ENCODE measurements around the gene AGAP9.
"Not testable (repeated sequence)": the region's sequence is repeated elsewhere in the genome, so short reads cannot be mapped to it uniquely, and the experiment has no call there.

The AGAP9 gene

DNA sequence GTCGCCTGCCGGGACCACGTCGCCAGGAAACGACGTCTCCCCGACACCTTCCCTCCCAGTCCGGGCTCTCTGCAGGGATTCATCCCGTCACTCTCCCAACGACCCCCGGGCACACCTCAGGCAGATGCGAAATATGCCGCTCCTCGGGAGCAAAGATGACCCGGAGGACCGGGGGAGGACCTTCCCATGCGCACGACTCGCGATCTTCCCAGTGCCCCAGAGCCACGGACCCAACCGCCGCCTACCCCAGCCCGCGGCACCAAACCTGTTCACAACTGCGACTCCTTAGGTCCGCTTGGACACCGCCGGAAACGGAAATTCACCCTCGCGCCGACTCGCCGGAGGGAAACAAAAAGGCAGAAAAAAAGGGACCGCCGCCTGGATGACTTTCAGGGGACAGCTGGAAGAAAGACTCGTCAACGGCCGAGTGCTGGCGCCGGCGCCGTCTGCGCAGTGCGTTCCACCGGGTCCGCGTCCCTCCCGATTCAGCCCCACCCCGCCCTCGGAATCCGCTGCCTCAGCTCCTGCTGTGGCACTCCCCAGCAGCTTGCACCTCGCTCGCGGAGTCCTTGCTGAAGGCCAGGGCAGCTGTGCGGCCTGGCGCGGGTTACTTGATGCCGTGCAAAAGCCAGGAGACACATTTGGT lies 29.9 kb upstream of the AGAP9 start:
- not testable (repeated sequence) for H3K9me3 Mint-ChIP-seq; H3K4me1 Mint-ChIP-seq (ENCODE audit: low read depth in 2 of 2); H3K27me3 Mint-ChIP-seq
- H3K27ac Mint-ChIP-seq, result peak overlapping the region; percentile 94 to 95
- DNase-seq (peak; percentile 34 to 87 (median 51)), ATAC-seq (replicated peaks) (peak; percentile 80)
- peaks cover 10% of the 10 kb centered on the region for H3K36me3 Mint-ChIP-seq (ENCODE audit: insufficient read depth)
- peak overlapping the region; percentile 92 to 94 for H3K4me3 Mint-ChIP-seq

DNA sequence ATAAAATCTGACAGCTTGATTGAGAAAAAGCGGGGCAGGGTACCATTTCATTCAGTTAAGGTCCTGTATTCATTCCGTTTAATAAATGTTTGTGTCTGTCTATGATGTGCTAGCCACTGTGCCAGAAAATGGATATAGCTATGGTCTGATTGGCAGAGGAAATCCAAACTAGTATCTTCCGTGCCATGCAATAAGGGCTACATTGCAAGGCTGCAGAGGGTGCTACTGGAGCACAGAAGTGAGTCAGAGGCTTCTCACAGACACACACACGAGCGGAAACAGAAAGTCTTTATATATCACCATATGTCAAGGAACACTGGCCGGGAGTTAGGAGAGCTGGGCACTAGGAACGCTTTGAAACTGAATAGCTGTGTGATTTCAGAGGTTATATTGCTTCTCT lies 29.3 kb upstream of the AGAP9 start:
- peak; percentile 68 for ATAC-seq (replicated peaks)
- peak in 2 of 3 experiments; percentile 9 to 47 for DNase-seq
- H3K27me3 Mint-ChIP-seq; H3K4me1 Mint-ChIP-seq (ENCODE audit: low read depth in 2 of 2); H3K9me3 Mint-ChIP-seq: not testable (repeated sequence)
- Mint-ChIP-seq H3K36me3 (ENCODE audit: insufficient read depth) (peaks cover 10% of the 10 kb centered on the region), H3K4me3 (peak overlapping the region; percentile 92 to 94), H3K27ac (peak overlapping the region; percentile 94 to 95)

DNA sequence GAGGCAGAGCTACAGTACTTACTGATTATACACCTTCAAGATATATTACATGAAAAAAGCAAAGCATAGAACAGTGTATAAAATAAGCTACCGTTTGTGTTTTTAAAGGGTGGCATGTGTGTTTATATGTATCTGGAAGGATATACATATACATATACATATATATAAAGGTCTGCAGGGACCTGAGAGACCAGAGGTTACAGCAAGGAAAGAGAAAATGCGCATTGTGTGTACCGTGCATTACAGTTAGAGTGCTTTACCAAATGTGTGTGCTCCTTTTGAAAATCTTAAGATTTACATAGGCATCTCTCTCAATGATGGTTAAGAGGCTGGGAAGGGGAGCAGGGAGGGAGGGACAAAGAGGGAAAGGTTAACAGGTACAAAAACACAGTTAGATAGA lies 23.8 kb upstream of the AGAP9 start:
- H3K36me3 Mint-ChIP-seq (ENCODE audit: insufficient read depth); H3K27ac Mint-ChIP-seq; H3K9me3 Mint-ChIP-seq; H3K4me3 Mint-ChIP-seq; ATAC-seq (replicated peaks); H3K27me3 Mint-ChIP-seq; H3K4me1 Mint-ChIP-seq (ENCODE audit: low read depth in 2 of 2); DNase-seq: not testable (repeated sequence)

DNA sequence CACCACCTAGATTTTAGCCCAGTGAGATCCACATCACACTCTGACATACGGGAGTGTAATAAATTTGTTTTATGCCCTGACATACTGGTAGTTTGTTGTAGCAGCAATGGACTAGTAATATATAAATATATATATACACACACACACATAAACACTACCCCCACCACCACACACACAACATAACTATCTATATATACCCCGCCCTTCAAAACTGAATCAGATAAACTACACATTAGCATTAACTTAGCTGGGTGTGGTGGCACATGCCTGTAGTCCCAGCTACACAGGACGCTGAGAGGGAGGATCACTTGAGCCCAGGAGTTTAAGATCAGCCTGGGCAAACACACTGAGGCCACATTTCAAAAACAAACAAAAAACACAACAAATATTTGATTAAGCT lies 13.0 kb upstream of the AGAP9 start:
- not testable (repeated sequence) for H3K36me3 Mint-ChIP-seq (ENCODE audit: insufficient read depth); H3K4me1 Mint-ChIP-seq (ENCODE audit: low read depth in 2 of 2); H3K9me3 Mint-ChIP-seq; H3K4me3 Mint-ChIP-seq; H3K27ac Mint-ChIP-seq; ATAC-seq (replicated peaks); H3K27me3 Mint-ChIP-seq; DNase-seq

DNA sequence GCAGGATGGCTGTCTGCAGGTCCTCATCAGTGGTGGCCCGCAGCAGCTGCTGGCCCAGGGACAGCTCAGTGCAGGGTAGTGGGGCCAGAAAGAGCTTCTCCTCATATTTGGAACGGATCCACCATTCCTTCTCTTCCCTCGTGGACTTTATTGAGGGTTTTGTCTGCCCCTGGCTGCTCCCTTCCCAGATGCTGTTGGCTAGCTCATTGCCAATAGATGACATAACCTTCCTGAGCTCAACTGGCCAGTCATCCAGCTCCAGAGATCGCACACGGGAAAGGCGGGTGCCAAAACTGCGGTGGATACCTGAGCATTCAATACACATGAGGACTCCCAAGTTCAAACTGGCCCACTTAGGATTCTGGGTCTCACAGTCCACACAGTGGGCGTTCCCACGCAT lies 21.1 kb downstream of the AGAP9 start:
- not testable (repeated sequence) for DNase-seq; H3K9me3 Mint-ChIP-seq; H3K36me3 Mint-ChIP-seq (ENCODE audit: insufficient read depth); H3K27ac Mint-ChIP-seq; H3K4me1 Mint-ChIP-seq (ENCODE audit: low read depth in 2 of 2); H3K27me3 Mint-ChIP-seq; H3K4me3 Mint-ChIP-seq; ATAC-seq (replicated peaks)

DNA sequence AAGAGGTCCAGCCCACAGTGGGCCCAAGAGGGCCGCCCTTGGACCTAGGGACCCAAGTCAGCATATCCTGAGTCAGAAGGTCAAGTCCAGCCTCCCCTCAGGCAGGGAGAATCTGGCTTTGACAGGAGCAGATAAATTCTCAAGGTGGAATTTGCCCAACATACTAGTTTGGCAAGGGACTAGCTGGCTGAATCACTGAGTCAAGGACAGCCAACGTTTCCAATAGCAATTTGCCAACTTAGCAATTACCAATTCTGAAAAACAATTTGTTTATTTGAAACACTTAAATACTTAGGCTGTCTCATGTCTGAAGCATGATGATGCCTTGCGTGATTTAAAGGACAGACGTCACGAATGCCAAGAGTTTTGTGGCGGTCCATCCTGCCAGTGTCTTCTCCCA lies 29.2 kb downstream of the AGAP9 start:
- DNase-seq; H3K9me3 Mint-ChIP-seq; ATAC-seq (replicated peaks); H3K27me3 Mint-ChIP-seq; H3K27ac Mint-ChIP-seq; H3K4me3 Mint-ChIP-seq; H3K36me3 Mint-ChIP-seq (ENCODE audit: insufficient read depth); H3K4me1 Mint-ChIP-seq (ENCODE audit: low read depth in 2 of 2): not testable (repeated sequence)

DNA sequence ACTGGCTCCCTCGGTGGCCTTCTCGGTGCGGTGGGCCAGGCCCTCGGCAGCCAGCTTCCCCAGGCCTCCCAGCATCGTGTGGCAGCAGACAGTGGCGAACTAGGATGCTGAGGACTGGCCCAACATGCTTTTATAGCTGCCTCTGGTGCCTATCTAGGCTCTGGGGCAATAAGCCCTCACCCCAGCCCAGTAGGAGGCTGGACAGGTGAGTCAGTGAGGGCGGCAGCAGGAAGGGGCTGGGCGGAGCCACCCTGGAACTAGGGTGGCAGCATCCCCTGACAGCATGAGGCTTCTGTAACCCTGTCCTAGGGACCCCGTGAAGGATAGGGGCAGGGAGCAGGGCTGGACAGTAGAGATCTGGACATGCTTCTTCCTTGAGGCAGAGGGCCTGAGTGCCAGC lies 31.8 kb downstream of the AGAP9 start, which contains the start of gene FAM25G:
TSS of gene FAM25G (minus strand) at position 101 of the 400 bp plus-strand sequence. CDS start at position 75, 26 bp downstream.
- not testable (repeated sequence) for H3K27me3 Mint-ChIP-seq; H3K27ac Mint-ChIP-seq; H3K4me3 Mint-ChIP-seq; H3K36me3 Mint-ChIP-seq (ENCODE audit: insufficient read depth); ATAC-seq (replicated peaks); H3K9me3 Mint-ChIP-seq; H3K4me1 Mint-ChIP-seq (ENCODE audit: low read depth in 2 of 2); DNase-seq

DNA sequence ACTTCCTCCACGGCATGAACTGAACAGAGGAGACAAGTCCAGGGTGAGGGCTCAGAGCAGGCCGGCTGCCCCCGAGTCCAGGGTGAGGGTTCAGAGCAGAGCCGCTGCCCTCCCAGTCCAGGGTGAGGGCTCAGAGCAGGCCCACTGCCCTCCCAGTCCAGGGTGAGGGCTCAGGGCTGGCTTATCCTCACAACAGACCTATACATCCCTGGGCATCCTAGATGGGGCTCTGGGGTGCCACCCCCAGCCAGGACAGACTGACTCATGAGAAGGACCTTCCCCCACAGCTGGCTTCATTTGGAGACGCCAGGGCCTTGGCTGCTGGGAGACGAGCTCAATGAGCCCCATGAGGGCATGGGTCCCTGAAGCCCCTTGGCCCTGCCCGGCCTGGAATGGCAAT lies 33.8 kb downstream of the AGAP9 start:
- H3K4me3 Mint-ChIP-seq, result not testable (repeated sequence)

DNA sequence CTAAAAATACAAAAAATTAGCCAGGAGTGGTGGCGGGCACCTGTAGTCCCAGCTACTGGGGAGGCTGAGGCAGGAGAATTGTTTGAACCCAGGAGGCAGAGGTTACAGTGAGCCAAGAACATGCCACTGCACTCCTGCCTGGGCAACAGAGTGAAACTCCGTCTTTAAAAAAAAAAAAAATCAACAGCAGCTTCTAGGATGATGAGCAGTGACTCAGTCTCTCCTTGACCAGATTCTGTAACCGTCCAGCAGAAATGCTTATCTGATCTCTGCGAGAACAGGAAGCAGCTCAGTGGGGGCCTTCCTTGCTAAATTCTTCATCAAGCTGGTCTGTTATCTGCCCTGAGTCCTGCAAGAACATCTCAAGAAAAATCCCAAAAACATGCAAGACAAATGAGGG lies 37.5 kb downstream of the AGAP9 start:
- not testable (repeated sequence) for H3K36me3 Mint-ChIP-seq (ENCODE audit: insufficient read depth); H3K4me1 Mint-ChIP-seq (ENCODE audit: low read depth in 2 of 2); H3K9me3 Mint-ChIP-seq; ATAC-seq (replicated peaks); DNase-seq; H3K27ac Mint-ChIP-seq; H3K4me3 Mint-ChIP-seq; H3K27me3 Mint-ChIP-seq

More for the DNA sequence above, 33.8 kb downstream of the AGAP9 start:
- H3K27ac Mint-ChIP-seq; DNase-seq; ATAC-seq (replicated peaks); H3K4me1 Mint-ChIP-seq (ENCODE audit: low read depth in 2 of 2); H3K9me3 Mint-ChIP-seq; H3K27me3 Mint-ChIP-seq; H3K36me3 Mint-ChIP-seq (ENCODE audit: insufficient read depth): not testable (repeated sequence)

DNA sequence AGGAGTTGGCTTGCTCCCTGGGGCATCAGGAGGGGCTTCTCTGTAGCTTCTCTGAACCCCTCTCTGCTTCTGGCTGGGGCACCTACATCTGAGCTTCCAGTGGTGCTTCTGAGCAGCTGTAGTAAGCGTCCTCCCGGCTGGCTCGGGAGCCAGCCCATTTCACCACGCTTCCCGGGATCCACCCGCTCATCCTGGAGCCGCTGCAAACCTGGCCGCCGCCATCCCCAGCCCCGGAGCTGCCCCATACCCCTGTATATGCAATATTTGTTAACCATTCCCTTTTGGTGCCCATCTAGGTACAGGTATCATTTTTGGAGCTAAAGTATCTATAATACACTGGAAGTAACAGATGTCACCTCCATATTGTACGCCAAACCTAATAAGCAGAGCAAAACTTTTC lies 38.7 kb downstream of the AGAP9 start:
- H3K36me3 Mint-ChIP-seq (ENCODE audit: insufficient read depth); H3K4me3 Mint-ChIP-seq: not testable (repeated sequence)

DNA sequence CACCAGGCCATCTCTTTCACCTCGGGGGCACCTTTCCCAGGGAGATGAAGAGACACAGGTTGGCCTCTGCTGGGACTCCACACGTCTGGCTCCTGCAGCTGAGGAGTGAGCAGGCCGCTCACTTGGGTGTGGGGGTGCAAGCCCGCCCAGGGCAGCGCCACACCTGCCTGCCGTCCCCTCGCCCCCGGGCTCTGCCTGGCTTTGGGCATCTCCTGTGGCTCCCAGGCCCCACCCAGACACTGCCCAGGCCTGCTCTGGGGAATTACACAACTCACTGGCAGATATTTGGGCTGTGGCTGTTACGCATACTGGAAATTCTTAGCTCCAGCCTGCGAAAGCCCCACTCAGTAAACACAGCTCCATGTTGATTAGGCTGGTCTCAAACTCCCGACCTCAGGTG lies 39.5 kb downstream of the AGAP9 start, which contains the start of gene ANXA8:
TSS of gene ANXA8 (minus strand) at position 193 of the 400 bp plus-strand sequence. CDS start at position 11, 182 bp downstream.
- ATAC-seq (replicated peaks); H3K27ac Mint-ChIP-seq; H3K36me3 Mint-ChIP-seq (ENCODE audit: insufficient read depth); H3K9me3 Mint-ChIP-seq; H3K27me3 Mint-ChIP-seq; H3K4me1 Mint-ChIP-seq (ENCODE audit: low read depth in 2 of 2); H3K4me3 Mint-ChIP-seq; DNase-seq: not testable (repeated sequence)

More for the DNA sequence above, 38.7 kb downstream of the AGAP9 start:
- H3K27ac Mint-ChIP-seq; H3K4me1 Mint-ChIP-seq (ENCODE audit: low read depth in 2 of 2); DNase-seq; H3K9me3 Mint-ChIP-seq; ATAC-seq (replicated peaks); H3K27me3 Mint-ChIP-seq: not testable (repeated sequence)

DNA sequence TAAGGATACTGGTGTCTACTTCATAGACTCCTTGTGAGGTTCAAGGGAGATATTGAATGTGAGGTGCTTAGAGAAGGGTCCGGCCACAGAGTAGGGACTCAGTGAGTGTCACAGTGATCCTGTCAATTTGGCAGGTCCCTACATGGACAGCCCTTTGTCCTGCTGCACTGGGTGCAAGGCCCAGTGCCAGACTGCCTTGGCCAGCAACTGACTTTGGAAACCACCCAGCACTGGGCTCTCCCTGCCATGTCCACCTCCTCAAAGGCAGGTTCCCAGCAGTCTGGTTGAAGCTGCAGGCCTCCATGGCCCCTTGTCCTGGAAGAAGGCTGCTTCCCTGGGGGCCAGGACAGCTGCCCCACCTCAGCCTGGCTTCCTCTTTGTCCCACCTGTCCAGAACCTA lies 41.1 kb downstream of the AGAP9 start:
- ATAC-seq (replicated peaks); H3K36me3 Mint-ChIP-seq (ENCODE audit: insufficient read depth); DNase-seq; H3K4me3 Mint-ChIP-seq; H3K4me1 Mint-ChIP-seq (ENCODE audit: low read depth in 2 of 2); H3K9me3 Mint-ChIP-seq; H3K27ac Mint-ChIP-seq; H3K27me3 Mint-ChIP-seq: not testable (repeated sequence)

DNA sequence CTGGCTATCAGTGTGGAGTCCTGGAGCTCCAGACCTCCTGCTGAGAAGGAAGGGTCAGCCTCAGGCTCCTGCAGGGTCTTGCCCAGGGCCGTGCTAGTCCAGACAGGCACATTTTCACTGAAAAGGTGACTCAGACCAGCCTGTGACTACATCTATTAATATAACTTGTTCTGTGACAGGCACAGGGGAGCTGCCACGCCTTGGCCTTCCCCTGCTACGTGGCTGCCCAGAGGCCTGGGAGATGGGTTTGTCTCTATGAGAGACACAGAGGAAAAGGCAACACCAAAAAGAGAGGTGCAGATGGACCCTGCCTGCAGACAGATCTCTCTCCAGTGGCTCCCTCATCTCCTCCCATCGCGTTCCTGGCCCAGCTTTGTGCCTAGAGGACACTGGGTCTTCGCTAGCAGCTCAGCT lies 41.7 kb downstream of the AGAP9 start:
- not testable (repeated sequence) for ATAC-seq (replicated peaks); H3K36me3 Mint-ChIP-seq (ENCODE audit: insufficient read depth); H3K27me3 Mint-ChIP-seq; H3K27ac Mint-ChIP-seq; H3K4me3 Mint-ChIP-seq; DNase-seq; H3K4me1 Mint-ChIP-seq (ENCODE audit: low read depth in 2 of 2); H3K9me3 Mint-ChIP-seq

DNA sequence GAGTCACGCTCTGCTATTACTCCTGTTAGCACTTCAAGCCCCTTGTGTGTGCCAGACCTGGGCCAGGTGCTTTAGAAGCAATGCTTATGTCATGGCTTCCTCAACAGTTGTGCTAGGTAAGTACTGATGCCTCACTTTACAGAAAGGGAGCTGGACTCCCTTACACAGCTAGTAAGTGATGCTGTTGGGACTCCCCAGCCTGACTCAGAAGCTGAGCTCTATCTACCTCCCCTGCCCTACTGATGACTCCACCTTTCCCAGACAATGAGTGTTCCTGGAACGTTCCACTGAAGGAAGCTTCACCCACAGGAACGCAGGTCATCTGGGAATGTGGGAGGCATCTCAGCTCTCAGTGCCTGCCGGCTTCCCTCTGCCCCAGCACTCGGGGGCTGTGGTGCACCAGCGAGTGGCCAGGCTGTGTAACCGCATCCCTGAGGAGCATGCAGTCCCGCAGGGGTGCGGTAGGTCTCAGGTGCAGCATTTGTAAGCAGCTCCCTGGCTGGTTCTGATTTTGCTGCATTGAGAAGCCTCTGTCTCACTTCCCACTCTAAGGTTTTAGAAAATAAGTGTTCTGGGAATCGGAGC lies 42.2 kb downstream of the AGAP9 start:
- not testable (repeated sequence) for H3K27ac Mint-ChIP-seq; ATAC-seq (replicated peaks); H3K36me3 Mint-ChIP-seq (ENCODE audit: insufficient read depth); DNase-seq; H3K4me1 Mint-ChIP-seq (ENCODE audit: low read depth in 2 of 2); H3K9me3 Mint-ChIP-seq; H3K4me3 Mint-ChIP-seq; H3K27me3 Mint-ChIP-seq
